Endothelial cell of umbilical vein (primary cell): ENCODE data around the gene USP40. TPM values are rescaled to one million over a fixed set of nuclear protein-coding genes. Genes with fewer than 3 reads are reported as not detected.

ENCODE experiments used
- BruUV-seq: library from RNA; stranded (reverse); fragments of 400-500 nt; replicated peaks from 2 replicates; lab custom pipeline; 2021; lab: Mats Ljungman, UMichigan
- CTCF ChIA-PET: fragments of 300-600, 350-600 bp; sonication (Branson Sonifier 250); formaldehyde crosslinking; loops from one replicate; lab custom pipeline; 2021; ENCODE audit warnings: antibody characterized with exemption, inconsistent platforms; lab: Charles Lee
- POLR2A ChIA-PET: fragments of 300-600, 350-600 bp; sonication (Branson Sonifier 250); formaldehyde crosslinking; loops from one replicate; lab custom pipeline; 2021; ENCODE audit warnings: antibody characterized with exemption, inconsistent platforms; lab: Charles Lee
- DNase-seq: peaks from one replicate; pipeline ENCODE4 v3.0.0-alpha.2; 2011; ENCODE audit warnings: low read depth, low spot score
- FAIRE-seq: peaks from 2 replicates; lab custom pipeline; 2011; peaks lifted over from hg19 to GRCh38; lab: Jason Lieb, UNC
- H2AFZ ChIP-seq: 2 replicates; pipeline ENCODE4 v1.6.0; 2012; ENCODE audit warnings: low read depth, low read length, control low read depth, inconsistent platforms
- H3K27ac ChIP-seq: 2 replicates; pipeline ENCODE4 v1.5.1; 2011; ENCODE audit warnings: low read depth, mild to moderate bottlenecking, control low read depth, low read length, moderate library complexity; ENCODE audit not compliant: insufficient read depth
- H3K27me3 ChIP-seq, 2 experiments: 2 replicates each; pipeline versions ENCODE4 v1.6.0 to v1.6.1; 2011; ENCODE audit warnings: low read length in 2 of 2, mixed read lengths in 1 of 2; ENCODE audit not compliant: control insufficient read depth in 2 of 2, insufficient read depth in 2 of 2
- H3K36me3 ChIP-seq, 2 experiments: 2 replicates in 1 of 2; 3 replicates in 1 of 2; pipeline ENCODE4 v1.5.1; 2011; ENCODE audit warnings: low read length in 2 of 2, mild to moderate bottlenecking in 1 of 2, moderate library complexity in 1 of 2; ENCODE audit not compliant: control insufficient read depth in 2 of 2, insufficient read depth in 2 of 2; ENCODE audit errors: extremely low read depth in 1 of 2
- H3K4me1 ChIP-seq: 3 replicates; pipeline ENCODE4 v1.5.1; 2011; ENCODE audit warnings: mild to moderate bottlenecking, low read length; ENCODE audit not compliant: control insufficient read depth, insufficient read depth; ENCODE audit errors: extremely low read depth
- H3K4me2 ChIP-seq: 2 replicates; pipeline ENCODE4 v1.6.1; 2011; ENCODE audit warnings: low read length, control low read depth, mixed read lengths; ENCODE audit not compliant: insufficient read depth
- H3K4me3 ChIP-seq, 3 experiments: fragments of 200-600 bp in 1 of 3; sonication (generic), shearing (Covaris generic) in 1 of 3; replicated peaks in 1 of 3; 2 replicates each; pipeline ENCODE4 v1.5.1; 2011 to 2016; ENCODE audit warnings: control low read depth in 3 of 3, low read length in 3 of 3, mild to moderate bottlenecking in 2 of 3, inconsistent platforms in 1 of 3, low read depth in 1 of 3, moderate library complexity in 1 of 3; ENCODE audit not compliant: insufficient read depth in 1 of 3
- H3K79me2 ChIP-seq: 2 replicates; pipeline ENCODE4 v1.6.0; 2012; ENCODE audit warnings: low read length, inconsistent platforms; ENCODE audit not compliant: control insufficient read depth, insufficient read depth
- H3K9ac ChIP-seq: replicated peaks from 2 replicates; pipeline ENCODE3; 2011; ENCODE audit warnings: low read length, control low read depth; ENCODE audit not compliant: insufficient read depth; ENCODE audit errors: extremely low read depth
- H3K9me1 ChIP-seq: replicated peaks from 3 replicates; pipeline ENCODE4 v1.6.0; 2011; ENCODE audit warnings: mild to moderate bottlenecking, low read length; ENCODE audit not compliant: control insufficient read depth, insufficient read depth; ENCODE audit errors: extremely low read depth
- H3K9me3 ChIP-seq: replicated peaks from 2 replicates; pipeline ENCODE4 v1.5.1; 2012; ENCODE audit warnings: low read length, inconsistent platforms; ENCODE audit not compliant: control insufficient read depth, insufficient read depth
- H4K20me1 ChIP-seq: replicated peaks from 2 replicates; pipeline ENCODE3; 2011; ENCODE audit warnings: mild to moderate bottlenecking, low read length; ENCODE audit not compliant: control insufficient read depth, insufficient read depth; ENCODE audit errors: extremely low read depth
- CTCF ChIP-seq, 2 donors: IDR thresholded peaks; 1 replicate in 1 of 2; 2 replicates in 1 of 2; pipeline ENCODE4 v1.5.1; 2011; ENCODE audit warnings: low read length in 2 of 2, mild to moderate bottlenecking in 2 of 2, moderate library complexity in 2 of 2, control low read depth in 1 of 2, inconsistent platforms in 1 of 2, low read depth in 1 of 2; ENCODE audit not compliant: insufficient read depth in 1 of 2; ENCODE audit errors: extremely low read depth in 1 of 2
- EZH2 ChIP-seq: IDR thresholded peaks from 2 replicates; pipeline ENCODE4 v1.6.1; 2012; ENCODE audit warnings: borderline replicate concordance, low read depth, mild to moderate bottlenecking, moderate library complexity, low read length, inconsistent platforms; ENCODE audit not compliant: severe bottlenecking
- FOS ChIP-seq: IDR thresholded peaks from 2 replicates; pipeline ENCODE4 v1.6.1; 2011; ENCODE audit warnings: mild to moderate bottlenecking, low read length, moderate library complexity, borderline replicate concordance; ENCODE audit not compliant: insufficient read depth
- GATA2 ChIP-seq: IDR thresholded peaks from 2 replicates; pipeline ENCODE4 v1.7.0; 2011; ENCODE audit warnings: low read depth, mild to moderate bottlenecking, moderate library complexity, mixed read lengths, low read length; ENCODE audit not compliant: insufficient read length, insufficient read depth
- JUN ChIP-seq: IDR thresholded peaks from 2 replicates; pipeline ENCODE4 v1.6.1; 2011; ENCODE audit warnings: borderline replicate concordance, low read depth; ENCODE audit not compliant: insufficient read length, insufficient read depth
- MAX ChIP-seq: IDR thresholded peaks from 2 replicates; pipeline ENCODE4 v1.6.1; 2011; ENCODE audit not compliant: insufficient read depth, insufficient read length
- MYC ChIP-seq: IDR thresholded peaks from one replicate; pipeline ENCODE4 v1.6.1; 2011; ENCODE audit warnings: mild to moderate bottlenecking, low read depth, low read length
- POLR2A ChIP-seq: IDR thresholded peaks from 2 replicates; pipeline ENCODE4 v1.6.1; 2012; ENCODE audit warnings: low read depth, mild to moderate bottlenecking, control low read depth, low read length
- POLR2AphosphoS5 ChIP-seq: IDR thresholded peaks from 2 replicates; pipeline ENCODE4 v1.6.1; 2012; ENCODE audit warnings: low read depth, mild to moderate bottlenecking, control low read depth, low read length, moderate library complexity; ENCODE audit not compliant: insufficient read depth
- dilution Hi-C: fragments of 300-500 bp; cut with MboI; formaldehyde crosslinking; loops from one replicate; pipeline ENCODE4 v1.15.0; 2019; ENCODE audit warnings: low sequenced_read_pairs; ENCODE audit not compliant: extremely low pct_ligation_motif_present
- intact Hi-C: fragments of 100-400 bp; cut with micrococcal nuclease; formaldehyde crosslinking; loops from one replicate; pipeline ENCODE4 v1.10.0; 2022
- polyA plus RNA-seq, 4 experiments: library from polyadenylated mRNA; depleted of rRNA in 3 of 4; stranded (reverse) in 3 of 4; unstranded in 1 of 4; fragments of >200 nt; gene quantifications; 2 replicates each; pipeline versions ENCODE4 v1.2.1 to v1.2.3, GENCODE V29; 2011 to 2012; ENCODE audit warnings: missing spikeins in 1 of 4
- total RNA-seq: library from RNA; stranded (reverse); gene quantifications from 2 replicates; pipeline ENCODE4 v1.2.3, GENCODE V29; 2021

USP40 gene
- total and polyA plus RNA-seq, 2 donors (not counting 3 experiments of a cell fraction or from before 2014, with no cell fraction given): 32.2 to 32.5 TPM

GRCh38 chr2:233456934-233457333, 109.6 kb downstream of the USP40 start:
- dilution Hi-C loops: no loop called here
- POLR2A ChIA-PET: no interaction called here

More at GRCh38 chr2:233456934-233457333, 109.6 kb downstream of the USP40 start:
- intact Hi-C loops: no loop called here
- no peaks in the 10 kb centered on the region for H3K4me1 ChIP-seq
- H3K27ac ChIP-seq: no peak overlapping the region
- TF ChIP-seq MYC: no peak
- no peak for TF ChIP-seq FOS
- TF ChIP-seq POLR2AphosphoS5: no peak
- no peak for TF ChIP-seq POLR2A
- no peak for TF ChIP-seq JUN
- TF ChIP-seq EZH2: no peak
- TF ChIP-seq CTCF (IDR thresholded peaks at IDR 0.05; ENCODE audit: extremely low read depth in 1 of 2, insufficient read depth in 1 of 2, low read depth in 1 of 2, low read length in 2 of 2): no peak
- TF ChIP-seq MAX: no peak
- TF ChIP-seq GATA2: no peak
- DNase-seq (no peak), FAIRE-seq (no peak)
- no peak overlapping the region for H3K4me2 ChIP-seq
- CTCF ChIA-PET: interaction anchor here (1.2 kb wide), 1 partner anchor 14 kb away, joined by 4 read pairs; no protein-coding TSS in a partner anchor
- no peaks in the 10 kb centered on the region for H3K9me3 ChIP-seq
- H3K79me2 ChIP-seq: no peaks in the 10 kb centered on the region
- no peaks in the 10 kb centered on the region for H4K20me1 ChIP-seq
- no peaks in the 10 kb centered on the region for H3K9me1 ChIP-seq
- peaks cover 0 to 14% of the 10 kb centered on the region in 2 experiments for H3K36me3 ChIP-seq
- no TSS peak for BruUV-seq
- no peak overlapping the region for H3K9ac ChIP-seq
- no peak overlapping the region for H2AFZ ChIP-seq
- H3K27me3 ChIP-seq: no peaks in the 10 kb centered on the region
- H3K4me3 ChIP-seq: no peak overlapping the region
